Measurements from ENCODE around the gene PPP1R3E. TPM values are rescaled to one million over a fixed set of nuclear protein-coding genes. Genes with fewer than 3 reads are reported as not detected.

Gene PPP1R3E
- total RNA-seq, 1 experiment from 2014 or later, result 7.5 TPM

- no peak for DNase-seq (ENCODE audit: extremely low read depth, low read depth)
Measured at GRCh38 chr14:23322568-23323517, 20.2 kb upstream of the PPP1R3E start.

- DNase-seq (ENCODE audit: extremely low read depth, low read depth), result no peak
Measured at GRCh38 chr14:23321572-23322547, 19.2 kb upstream of the PPP1R3E start.

- peak; percentile 100 for DNase-seq (ENCODE audit: extremely low read depth, low read depth)
Measured at GRCh38 chr14:23320584-23321571, 18.2 kb upstream of the PPP1R3E start, which contains the start of gene PABPN1. PABPN1 (plus strand) TSS chr14:23321457; CDS start chr14:23321470, 13 bp downstream.

GRCh38 chr14:23319746-23320583 is 17.3 kb upstream of the PPP1R3E start:
- DNase-seq (ENCODE audit: extremely low read depth, low read depth), result no peak

- DNase-seq (ENCODE audit: extremely low read depth, low read depth), result no peak
Measured at GRCh38 chr14:23316300-23316699, 13.6 kb upstream of the PPP1R3E start.

- no peak for DNase-seq (ENCODE audit: extremely low read depth, low read depth)
Measured at GRCh38 chr14:23310546-23310945, 7.9 kb upstream of the PPP1R3E start.

- no peak for DNase-seq (ENCODE audit: extremely low read depth, low read depth)
Measured at GRCh38 chr14:23308721-23309445, 6.2 kb upstream of the PPP1R3E start.

- DNase-seq (ENCODE audit: extremely low read depth, low read depth), result no peak
Measured at GRCh38 chr14:23307687-23308644, 5.3 kb upstream of the PPP1R3E start.

- no peak for DNase-seq (ENCODE audit: extremely low read depth, low read depth)
Measured at GRCh38 chr14:23307146-23307530, 4.5 kb upstream of the PPP1R3E start.

GRCh38 chr14:23306412-23307145 is 3.9 kb upstream of the PPP1R3E start, which contains the start of gene BCL2L2:
BCL2L2 (plus strand) TSS chr14:23306833; CDS start chr14:23307768, 935 bp downstream.
- peak; percentile 88 for DNase-seq (ENCODE audit: extremely low read depth, low read depth)

- DNase-seq (ENCODE audit: extremely low read depth, low read depth), result no peak
Measured at GRCh38 chr14:23301969-23302289, 730 bp downstream of the PPP1R3E start.

GRCh38 chr14:23301288-23301968 is 1.2 kb downstream of the PPP1R3E start:
- peak; percentile 97 for DNase-seq (ENCODE audit: extremely low read depth, low read depth)

GRCh38 chr14:23300687-23301223 is 1.9 kb downstream of the PPP1R3E start:
- DNase-seq (ENCODE audit: extremely low read depth, low read depth), result no peak

- DNase-seq (ENCODE audit: extremely low read depth, low read depth), result no peak
Measured at GRCh38 chr14:23299986-23300686, 2.5 kb downstream of the PPP1R3E start.
